Activated CD4-positive, alpha-beta T cell treated with anti-CD3 and anti-CD28 coated beads, Interleukin-2, Interleukin-6, amounts not matched to agents 100 ng/mL and 50 ng/mL, durations not matched to agents 16 hours and 8 hours (primary cell): ENCODE results near the gene EXD3.

Source experiments
- DNase-seq: peaks from one replicate; pipeline ENCODE4 v3.0.0-alpha.2; 2020

EXD3 gene

GRCh38 chr9:137280474-137281344 lies 142.3 kb downstream of the EXD3 start:
- DNase-seq = peak; percentile 22

GRCh38 chr9:137279741-137280473 lies 143.1 kb downstream of the EXD3 start:
- no peak for DNase-seq

- DNase-seq = no peak
Observed at GRCh38 chr9:137278721-137279711, 143.9 kb downstream of the EXD3 start.

- DNase-seq = no peak
Observed at GRCh38 chr9:137278061-137278701, 144.8 kb downstream of the EXD3 start.

GRCh38 chr9:137277329-137278041 lies 145.5 kb downstream of the EXD3 start, which contains the start of gene TOR4A:
TOR4A (plus strand) TSS chr9:137277726; CDS start chr9:137278690, 964 bp downstream.
- DNase-seq = peak; percentile 66

GRCh38 chr9:137276473-137277328 lies 146.3 kb downstream of the EXD3 start:
- no peak for DNase-seq

- no peak for DNase-seq
Observed at GRCh38 chr9:137275588-137276472, 147.1 kb downstream of the EXD3 start.

GRCh38 chr9:137275203-137275587 lies 147.8 kb downstream of the EXD3 start:
- DNase-seq = no peak

- DNase-seq = no peak
Observed at GRCh38 chr9:137273611-137274320, 149.2 kb downstream of the EXD3 start.

- no peak for DNase-seq
Observed at GRCh38 chr9:137273095-137273490, 149.9 kb downstream of the EXD3 start.

GRCh38 chr9:137272241-137273094 lies 150.5 kb downstream of the EXD3 start:
- DNase-seq = no peak

GRCh38 chr9:137271696-137272076 lies 151.3 kb downstream of the EXD3 start:
- no peak for DNase-seq

- DNase-seq = peak; percentile 36
Observed at GRCh38 chr9:137270929-137271695, 151.8 kb downstream of the EXD3 start.

- no peak for DNase-seq
Observed at GRCh38 chr9:137269231-137269772, 153.7 kb downstream of the EXD3 start.

GRCh38 chr9:137268538-137269201 lies 154.3 kb downstream of the EXD3 start:
- DNase-seq = no peak

- no peak for DNase-seq
Observed at GRCh38 chr9:137267933-137268355, 155.0 kb downstream of the EXD3 start.
